A549 (cell line): ENCODE measurements around the gene SLC39A10. TPM values are rescaled to one million over a fixed set of nuclear protein-coding genes. Genes with fewer than 3 reads are reported as not detected.

Experiments
- ATAC-seq, 2 experiments: fragments of 200-7000 bp in 1 of 2; fragments of >200 bp in 1 of 2; cut with Nextera tagmentation in 1 of 2; cut with Tn5 transposase in 1 of 2; 3 replicates each; pipeline versions ENCODE4 v1.8.0 to v1.9.1; 2018 to 2020; ENCODE audit warnings: mild to moderate bottlenecking in 1 of 2, moderate library complexity in 1 of 2
- CTCF ChIA-PET: fragments of 300-600 bp; sonication (Branson Sonifier 250); formaldehyde crosslinking; extraction: SDS; loops from one replicate; lab custom pipeline; 2021; ENCODE audit warnings: antibody characterized with exemption, inconsistent platforms; lab: Yijun Ruan, JAX
- POLR2A ChIA-PET: fragments of 350-600 bp; formaldehyde crosslinking; extraction: SDS; loops from one replicate; lab custom pipeline; 2021; ENCODE audit warnings: antibody characterized with exemption, inconsistent platforms; lab: Yijun Ruan, JAX
- DNase-seq, 2 experiments: peaks; one replicate each; pipeline versions ENCODE4 v3.0.0 to v3.0.0-alpha.2; 2011 to 2016; ENCODE audit warnings: low read depth in 1 of 2, low spot score in 1 of 2
- FAIRE-seq: peaks from 2 replicates; lab custom pipeline; 2011; peaks lifted over from hg19 to GRCh38; lab: Jason Lieb, UNC
- H3K27ac ChIP-seq, 2 experiments: fragments of >200 bp; sonication (Bioruptor Twin); formaldehyde crosslinking; 3 replicates each; pipeline ENCODE4 v1.5.1; 2016 to 2017
- H3K4me1 ChIP-seq: fragments of >200 bp; sonication (Bioruptor Twin); formaldehyde crosslinking; 3 replicates; pipeline ENCODE4 v1.6.1; 2016
- H3K4me2 ChIP-seq: fragments of >200 bp; sonication (Bioruptor Twin); formaldehyde crosslinking; 3 replicates; pipeline ENCODE4 v1.6.1; 2016
- H3K4me3 ChIP-seq: fragments of >200 bp; sonication (Bioruptor Twin); formaldehyde crosslinking; 3 replicates; pipeline ENCODE4 v1.5.1; 2016
- H3K9me3 ChIP-seq: fragments of >200 bp; sonication (Bioruptor Twin); formaldehyde crosslinking; 3 replicates; pipeline ENCODE4 v1.6.1; 2016
- ATOH8 ChIP-seq: fragments of 250-450 bp; sonication (Bioruptor Pico); IDR thresholded peaks from 2 replicates; pipeline ENCODE4 v1.5.0; 2020; ENCODE audit warnings: low read depth, mild to moderate bottlenecking, moderate library complexity
- CBX8 ChIP-seq: fragments of 200-600 bp; sonication (generic); IDR thresholded peaks from 2 replicates; pipeline ENCODE4 v1.6.1; 2016
- CEBPB ChIP-seq, 2 experiments: fragments of >200 bp in 1 of 2; sonication (Bioruptor Twin) in 1 of 2; formaldehyde crosslinking in 1 of 2; IDR thresholded peaks; 2 replicates each; pipeline ENCODE4 v1.6.1; 2012 to 2016
- CHD2 ChIP-seq: fragments of 150-350 bp; IDR thresholded peaks from 2 replicates; pipeline ENCODE4 v1.6.1; 2014; ENCODE audit warnings: low read length; ENCODE audit not compliant: partially characterized antibody
- EHF ChIP-seq: fragments of 250-450 bp; sonication (Bioruptor Pico); IDR thresholded peaks from 2 replicates; pipeline ENCODE4 v1.5.0; 2020; ENCODE audit warnings: mild to moderate bottlenecking
- ESRRA ChIP-seq: fragments of 150-350 bp; IDR thresholded peaks from 2 replicates; pipeline ENCODE4 v1.6.1; 2014; ENCODE audit warnings: mild to moderate bottlenecking, low read length, borderline replicate concordance
- FOSL2 ChIP-seq, 2 experiments: fragments of 450-650 bp in 1 of 2; fragments of >200 bp in 1 of 2; sonication (Bioruptor Twin) in 1 of 2; formaldehyde crosslinking; IDR thresholded peaks; 2 replicates each; pipeline versions ENCODE4 v1.5.0 to v1.6.1; 2016 to 2020; ENCODE audit warnings: mild to moderate bottlenecking in 1 of 2, moderate library complexity in 1 of 2
- FOXS1 ChIP-seq: fragments of 250-450 bp; sonication (Bioruptor Pico); IDR thresholded peaks from 2 replicates; pipeline ENCODE4 v1.5.0; 2020; ENCODE audit warnings: mild to moderate bottlenecking, moderate library complexity
- GATA3 ChIP-seq: IDR thresholded peaks from 2 replicates; pipeline ENCODE4 v1.6.1; 2012; ENCODE audit warnings: borderline replicate concordance
- HDAC2 ChIP-seq: fragments of 200-600 bp; sonication (generic); IDR thresholded peaks from 2 replicates; pipeline ENCODE4 v1.6.1; 2016
- HES2 ChIP-seq: fragments of >200 bp; sonication (Bioruptor Twin); formaldehyde crosslinking; IDR thresholded peaks from 2 replicates; pipeline ENCODE4 v1.6.1; 2016
- HMGXB4 ChIP-seq: fragments of 250-450 bp; sonication (Bioruptor Pico); IDR thresholded peaks from 2 replicates; pipeline ENCODE4 v1.5.0; 2021; ENCODE audit warnings: mild to moderate bottlenecking, moderate library complexity, borderline replicate concordance
- HOXB5 ChIP-seq: fragments of 250-450 bp; sonication (Bioruptor Pico); IDR thresholded peaks from 2 replicates; pipeline ENCODE4 v1.5.0; 2020; ENCODE audit warnings: mild to moderate bottlenecking, moderate library complexity
- JUN ChIP-seq, 2 experiments: fragments of >200 bp; sonication (Bioruptor Twin); formaldehyde crosslinking; IDR thresholded peaks; 2 replicates in 1 of 2; 3 replicates in 1 of 2; pipeline ENCODE4 v1.6.1; 2016 to 2017
- KDM1A ChIP-seq: fragments of 200-600 bp; sonication (generic); IDR thresholded peaks from 2 replicates; pipeline ENCODE4 v1.6.1; 2016; ENCODE audit warnings: low read depth, mild to moderate bottlenecking
- KDM5A ChIP-seq: fragments of 200-600 bp; sonication (generic); IDR thresholded peaks from 2 replicates; pipeline ENCODE4 v1.6.1; 2016; ENCODE audit warnings: antibody characterized with exemption, mild to moderate bottlenecking
- MAFK ChIP-seq: fragments of 450-650 bp; IDR thresholded peaks from 2 replicates; pipeline ENCODE4 v1.6.1; 2014; ENCODE audit not compliant: partially characterized antibody
- MAX ChIP-seq: IDR thresholded peaks from 2 replicates; pipeline ENCODE4 v1.6.1; 2012
- MYC ChIP-seq: IDR thresholded peaks from 2 replicates; pipeline ENCODE4 v1.6.1; 2012; ENCODE audit warnings: mild to moderate bottlenecking, inconsistent platforms, low read length, improper control_type of control experiment, borderline replicate concordance
- NPAS2 ChIP-seq: fragments of 250-450 bp; sonication (Bioruptor Pico); IDR thresholded peaks from 2 replicates; pipeline ENCODE4 v1.8.0; 2022; ENCODE audit warnings: mild to moderate bottlenecking, moderate library complexity, borderline replicate concordance
- NR3C1 ChIP-seq: fragments of >200 bp; sonication (Bioruptor Twin); formaldehyde crosslinking; IDR thresholded peaks from 3 replicates; pipeline ENCODE4 v1.6.1; 2017
- POLR2A ChIP-seq: IDR thresholded peaks from 2 replicates; pipeline ENCODE4 v1.6.1; 2012; ENCODE audit warnings: mild to moderate bottlenecking, low read length
- POLR2AphosphoS2 ChIP-seq: conservative IDR thresholded peaks from 2 replicates; pipeline ENCODE4 v1.6.1; 2012; ENCODE audit warnings: low read length, improper control_type of control experiment, inconsistent platforms
- RNF2 ChIP-seq: fragments of 200-600 bp; sonication (generic); IDR thresholded peaks from 2 replicates; pipeline ENCODE4 v1.6.1; 2016; ENCODE audit warnings: low read depth, mild to moderate bottlenecking, antibody characterized with exemption, moderate library complexity, borderline replicate concordance
- SREBF2 ChIP-seq: fragments of 450-650 bp; IDR thresholded peaks from 2 replicates; pipeline ENCODE4 v1.6.1; 2014; ENCODE audit warnings: mild to moderate bottlenecking, moderate library complexity
- TFCP2L1 ChIP-seq: fragments of 250-450 bp; sonication (Bioruptor Pico); IDR thresholded peaks from 2 replicates; pipeline ENCODE4 v1.5.0; 2021; ENCODE audit warnings: mild to moderate bottlenecking
- TP53 ChIP-seq: fragments of 250-450 bp; sonication (Bioruptor Pico); IDR thresholded peaks from 2 replicates; pipeline ENCODE4 v1.5.0; 2021; ENCODE audit warnings: mild to moderate bottlenecking, moderate library complexity
- ZC3H11A ChIP-seq: fragments of 450-650 bp; IDR thresholded peaks from 2 replicates; pipeline ENCODE4 v1.6.1; 2014; ENCODE audit warnings: antibody characterized with exemption, mild to moderate bottlenecking
- ZNF302 ChIP-seq: fragments of 250-450 bp; sonication (Bioruptor Pico); IDR thresholded peaks from 2 replicates; pipeline ENCODE4 v1.9.0; 2021; ENCODE audit warnings: inconsistent platforms, mild to moderate bottlenecking, moderate library complexity
- ZSCAN20 ChIP-seq: fragments of 250-450 bp; sonication (Bioruptor Pico); IDR thresholded peaks from 2 replicates; pipeline ENCODE4 v1.8.0; 2022; ENCODE audit warnings: mild to moderate bottlenecking, moderate library complexity
- WGBS: methylation state at CpG from one replicate; pipeline ENCODE4 v1.1.6; 2017; ENCODE audit errors: missing lambda C conversion rate; 5-methylcytosine and 5-hydroxymethylcytosine counted together
- polyA plus RNA-seq, 4 experiments: library from polyadenylated mRNA; depleted of rRNA in 3 of 4; stranded (reverse); fragments of >200 nt; fragmentation: RNase III in 1 of 4; extraction: RNeasy Plus Mini Kit Qiagen cat#74134 plus additional on column Dnase treatment in 1 of 4; gene quantifications; 2 replicates in 3 of 4; 3 replicates in 1 of 4; pipeline ENCODE4 v1.2.3, GENCODE V29; 2011 to 2017

Gene SLC39A10
- polyA plus RNA-seq, 2 of the 4 experiments (the other 2 are of a cell fraction) = 38.4 to 42.6 TPM

GRCh38 chr2:195622966-195623365 lies 34.1 kb upstream of the SLC39A10 start:
- peak in 1 of 2 experiments; percentile 54 for DNase-seq
- TF ChIP-seq FOSL2 (IDR thresholded peaks at IDR 0.05) (no peak), FOSL2 (CRISPR knock-in tag; IDR thresholded peaks at IDR 0.05) (0 out of 2 replicates have a peak, but pooled peaks have one; percentile 6), SREBF2 (no peak), GATA3 (peak; percentile 49; the same call in 1 of the 2 replicates)
- CTCF ChIA-PET = interaction anchor here (0.7 kb wide), 1 partner anchor 46 kb away, joined by 3 read pairs; no protein-coding TSS in a partner anchor
- POLR2A ChIA-PET = interaction anchor here (0.7 to 1.2 kb wide), 2 partner anchors 34 to 283 kb away, joined by 4 to 5 read pairs; partner anchors contain the start of gene SLC39A10
- no peak for FAIRE-seq
- Histone ChIP-seq H3K4me2 (no peak overlapping the region), H3K4me1 (peaks cover 13% of the 10 kb centered on the region), H3K4me3 (no peak overlapping the region), H3K27ac (peak overlapping the region in 1 of 2 experiments; percentile 70; a peak in 2 of 6 replicates), H3K9me3 (no peaks in the 10 kb centered on the region)
- peak in 1 of 2 experiments; percentile 78; a peak in 3 of 6 replicates for ATAC-seq

- FAIRE-seq = no peak
- CTCF ChIA-PET = interaction anchor here (0.8 to 1.7 kb wide), 3 partner anchors 11 to 1498 kb away, joined by 4 read pairs; no protein-coding TSS in a partner anchor
These were observed 30.5 kb upstream of the SLC39A10 start for GRCh38 chr2:195626507-195626906.

GRCh38 chr2:195628666-195629065 lies 28.4 kb upstream of the SLC39A10 start:
- WGBS = 93% methylated on average over 1 of the region's 1 CpG
- Histone ChIP-seq H3K4me1 (no peaks in the 10 kb centered on the region), H3K4me2 (no peak overlapping the region), H3K9me3 (no peaks in the 10 kb centered on the region), H3K4me3 (no peak overlapping the region), H3K27ac (no peak overlapping the region)
- no peak for DNase-seq
- CTCF ChIA-PET = interaction anchor here (0.5 kb wide), 1 partner anchor 187 kb away, joined by 3 read pairs; no protein-coding TSS in a partner anchor
- no peak for ATAC-seq
- FAIRE-seq = no peak
- POLR2A ChIA-PET = no interaction called here
- no peak for TF ChIP-seq HMGXB4 (CRISPR knock-in tag)
- no peak for TF ChIP-seq HOXB5 (CRISPR knock-in tag)
- no peak for TF ChIP-seq KDM1A
- peak; percentile 54 for TF ChIP-seq MAFK
- no peak for TF ChIP-seq ESRRA
- TF ChIP-seq HDAC2 = no peak
- no peak for TF ChIP-seq POLR2AphosphoS2
- TF ChIP-seq POLR2A = no peak

More at GRCh38 chr2:195626507-195626906, 30.5 kb upstream of the SLC39A10 start:
- WGBS = 70% methylated on average over 2 of the region's 2 CpGs
- DNase-seq (no peak), ATAC-seq (no peak)
- Histone ChIP-seq H3K9me3 (no peaks in the 10 kb centered on the region), H3K4me1 (peaks cover 9% of the 10 kb centered on the region; the same call in 2 of the 3 replicates), H3K27ac (no peak overlapping the region), H3K4me3 (no peak overlapping the region), H3K4me2 (no peak overlapping the region)
- TF ChIP-seq ATOH8 (CRISPR knock-in tag) (no peak), MYC (no peak), TFCP2L1 (CRISPR knock-in tag) (no peak), NPAS2 (CRISPR knock-in tag) (no peak), CHD2 (no peak), EHF (CRISPR knock-in tag) (no peak), NR3C1 (no peak), TP53 (no peak), CEBPB (IDR thresholded peaks at IDR 0.05) (no peak), ZNF302 (no peak), ZSCAN20 (CRISPR knock-in tag) (no peak), ZC3H11A (no peak), MAX (no peak), FOXS1 (CRISPR knock-in tag) (no peak), RNF2 (no peak), HES2 (no peak), JUN (IDR thresholded peaks at IDR 0.05) (no peak), KDM5A (no peak), CBX8 (no peak)
- POLR2A ChIA-PET = interaction anchor here (1.0 kb wide), 1 partner anchor 30 kb away, joined by 5 read pairs; the partner anchor contains the start of gene SLC39A10
